ENCODE data around the gene STAC2.

The STAC2 gene

DNA sequence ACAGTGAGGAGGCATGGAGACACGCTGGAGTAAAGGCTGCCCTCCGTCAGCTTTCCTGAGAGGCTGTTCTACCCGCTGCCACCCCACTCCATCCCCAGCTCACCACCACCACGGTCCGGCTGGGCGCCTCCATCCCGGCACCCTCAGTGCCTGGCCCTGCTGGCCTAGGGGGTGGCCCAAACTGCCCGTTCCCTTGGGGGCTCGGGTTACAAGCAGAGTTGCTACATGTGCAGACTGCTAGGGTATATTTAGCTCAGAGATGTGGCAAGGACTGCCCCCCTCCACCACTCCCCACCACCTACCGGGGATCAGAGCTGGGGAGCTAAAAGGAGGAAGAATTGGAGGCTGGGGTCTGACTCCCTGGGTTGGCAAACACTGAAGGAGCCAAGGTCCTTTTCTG, 32.4 kb downstream of the STAC2 start:
- Mint-ChIP-seq H3K4me1 (ENCODE audit: low read depth) (peaks cover 22% of the 10 kb centered on the region), H3K9me3 (ENCODE audit: low read depth) (no peaks in the 10 kb centered on the region), H3K4me3 (no peak overlapping the region), H3K36me3 (no peaks in the 10 kb centered on the region), H3K27ac (no peak overlapping the region), H3K27me3 (no peaks in the 10 kb centered on the region)

GRCh38 chr17:39192901-39193300, 32.8 kb downstream of the STAC2 start:
- Mint-ChIP-seq H3K36me3 (no peaks in the 10 kb centered on the region), H3K27ac (no peak overlapping the region), H3K27me3 (no peaks in the 10 kb centered on the region), H3K4me3 (no peak overlapping the region), H3K9me3 (ENCODE audit: low read depth) (no peaks in the 10 kb centered on the region), H3K4me1 (ENCODE audit: low read depth) (peaks cover 19% of the 10 kb centered on the region)

GRCh38 chr17:39191750-39192510, 33.8 kb downstream of the STAC2 start:
- H3K27me3 Mint-ChIP-seq: no peaks in the 10 kb centered on the region
- no peaks in the 10 kb centered on the region for H3K9me3 Mint-ChIP-seq (ENCODE audit: low read depth)
- no peak overlapping the region for H3K27ac Mint-ChIP-seq
- peaks cover 18% of the 10 kb centered on the region for H3K4me1 Mint-ChIP-seq (ENCODE audit: low read depth)
- H3K36me3 Mint-ChIP-seq: no peaks in the 10 kb centered on the region
- H3K4me3 Mint-ChIP-seq: no peak overlapping the region

DNA sequence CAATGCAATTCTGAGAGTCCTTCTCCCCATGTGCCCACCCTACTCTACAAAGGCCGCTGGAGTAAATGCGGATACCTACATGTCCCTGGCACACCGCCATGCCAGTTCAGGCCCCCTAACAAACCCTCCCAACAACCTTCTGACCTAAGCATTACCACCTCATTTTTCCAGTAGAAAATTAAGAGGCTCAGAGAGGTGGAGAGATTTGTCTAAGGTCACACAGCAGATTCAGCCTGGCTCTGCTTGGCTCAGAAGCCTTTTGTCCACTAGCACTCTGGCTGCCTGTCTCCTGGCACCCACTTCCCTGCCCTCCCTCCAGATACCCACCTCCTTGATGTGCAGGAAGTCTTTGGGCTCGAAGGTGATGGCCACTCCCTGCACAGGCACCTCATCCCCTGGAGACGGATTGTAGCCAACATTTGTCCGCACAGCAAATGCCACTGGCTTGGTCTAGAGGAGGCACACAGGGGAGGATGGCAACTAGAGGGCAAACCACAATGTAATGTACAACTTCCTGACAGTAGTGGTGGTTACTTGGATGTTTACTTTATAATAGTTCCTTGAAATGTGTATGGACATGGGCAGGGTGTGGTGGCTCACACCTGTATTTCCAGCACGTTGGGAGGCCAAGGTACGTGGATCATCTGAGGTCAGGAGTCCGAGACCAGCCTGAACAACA, 38.5 kb downstream of the STAC2 start:
- H3K4me3 Mint-ChIP-seq: no peak overlapping the region
- H3K27me3 Mint-ChIP-seq: no peaks in the 10 kb centered on the region
- peaks cover 1% of the 10 kb centered on the region for H3K4me1 Mint-ChIP-seq (ENCODE audit: low read depth)
- no peaks in the 10 kb centered on the region for H3K9me3 Mint-ChIP-seq (ENCODE audit: low read depth)
- peaks cover 6% of the 10 kb centered on the region for H3K36me3 Mint-ChIP-seq
- no peak overlapping the region for H3K27ac Mint-ChIP-seq

- H3K4me3 Mint-ChIP-seq: no peak overlapping the region
- H3K27me3 Mint-ChIP-seq: no peaks in the 10 kb centered on the region
- H3K4me1 Mint-ChIP-seq (ENCODE audit: low read depth): no peaks in the 10 kb centered on the region
Observed at GRCh38 chr17:39186481-39187002, 39.2 kb downstream of the STAC2 start.

GRCh38 chr17:39183720-39184119, 42.0 kb downstream of the STAC2 start:
- H3K9me3 Mint-ChIP-seq (ENCODE audit: low read depth): no peaks in the 10 kb centered on the region
- H3K4me3 Mint-ChIP-seq: no peak overlapping the region
- no peak overlapping the region for H3K27ac Mint-ChIP-seq
- no peaks in the 10 kb centered on the region for H3K27me3 Mint-ChIP-seq
- peaks cover 6% of the 10 kb centered on the region for H3K36me3 Mint-ChIP-seq
- no peaks in the 10 kb centered on the region for H3K4me1 Mint-ChIP-seq (ENCODE audit: low read depth)

More at GRCh38 chr17:39186481-39187002, 39.2 kb downstream of the STAC2 start:
- no peaks in the 10 kb centered on the region for H3K9me3 Mint-ChIP-seq (ENCODE audit: low read depth)
- H3K27ac Mint-ChIP-seq: no peak overlapping the region
- peaks cover 6% of the 10 kb centered on the region for H3K36me3 Mint-ChIP-seq

GRCh38 chr17:39183045-39183444, 42.7 kb downstream of the STAC2 start:
- H3K27me3 Mint-ChIP-seq: no peaks in the 10 kb centered on the region
- H3K9me3 Mint-ChIP-seq (ENCODE audit: low read depth): no peaks in the 10 kb centered on the region
- H3K36me3 Mint-ChIP-seq: peaks cover 6% of the 10 kb centered on the region
- no peak overlapping the region for H3K4me3 Mint-ChIP-seq
- H3K27ac Mint-ChIP-seq: no peak overlapping the region
- no peaks in the 10 kb centered on the region for H3K4me1 Mint-ChIP-seq (ENCODE audit: low read depth)

GRCh38 chr17:39181303-39181702, 44.4 kb downstream of the STAC2 start:
- Mint-ChIP-seq H3K27ac (no peak overlapping the region), H3K4me3 (no peak overlapping the region), H3K4me1 (ENCODE audit: low read depth) (no peaks in the 10 kb centered on the region), H3K36me3 (peaks cover 6% of the 10 kb centered on the region), H3K9me3 (ENCODE audit: low read depth) (no peaks in the 10 kb centered on the region), H3K27me3 (no peaks in the 10 kb centered on the region)

- no peaks in the 10 kb centered on the region for H3K9me3 Mint-ChIP-seq (ENCODE audit: low read depth)
- H3K4me3 Mint-ChIP-seq: no peak overlapping the region
- peaks cover 3% of the 10 kb centered on the region for H3K4me1 Mint-ChIP-seq (ENCODE audit: low read depth)
- peaks cover 3% of the 10 kb centered on the region for H3K36me3 Mint-ChIP-seq
- no peak overlapping the region for H3K27ac Mint-ChIP-seq
- no peaks in the 10 kb centered on the region for H3K27me3 Mint-ChIP-seq
Observed at GRCh38 chr17:39178536-39178935, 47.2 kb downstream of the STAC2 start.

DNA sequence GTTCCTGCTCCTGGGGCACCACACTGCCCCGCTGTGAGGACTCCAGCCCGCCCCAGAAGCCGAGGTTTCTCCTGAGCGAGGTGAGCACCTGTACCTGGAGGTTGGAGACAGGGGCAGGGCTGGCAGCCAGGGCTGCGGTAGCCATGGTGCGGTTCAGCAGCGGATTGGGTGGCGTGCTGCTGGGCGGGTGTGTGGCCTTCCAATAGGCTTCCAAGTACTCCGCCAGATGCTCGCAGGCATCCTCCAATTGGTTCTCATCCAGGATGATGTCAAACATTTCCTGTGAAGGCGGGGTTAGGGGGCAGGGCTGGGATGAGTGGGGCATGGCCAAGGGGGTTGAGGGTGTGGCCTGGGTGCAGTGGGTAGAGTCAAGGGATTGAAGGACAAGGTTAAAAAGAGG, 48.5 kb downstream of the STAC2 start:
- Mint-ChIP-seq H3K4me1 (ENCODE audit: low read depth) (peaks cover 11% of the 10 kb centered on the region), H3K4me3 (no peak overlapping the region), H3K27ac (no peak overlapping the region), H3K9me3 (ENCODE audit: low read depth) (no peaks in the 10 kb centered on the region), H3K36me3 (no peaks in the 10 kb centered on the region), H3K27me3 (no peaks in the 10 kb centered on the region)

DNA sequence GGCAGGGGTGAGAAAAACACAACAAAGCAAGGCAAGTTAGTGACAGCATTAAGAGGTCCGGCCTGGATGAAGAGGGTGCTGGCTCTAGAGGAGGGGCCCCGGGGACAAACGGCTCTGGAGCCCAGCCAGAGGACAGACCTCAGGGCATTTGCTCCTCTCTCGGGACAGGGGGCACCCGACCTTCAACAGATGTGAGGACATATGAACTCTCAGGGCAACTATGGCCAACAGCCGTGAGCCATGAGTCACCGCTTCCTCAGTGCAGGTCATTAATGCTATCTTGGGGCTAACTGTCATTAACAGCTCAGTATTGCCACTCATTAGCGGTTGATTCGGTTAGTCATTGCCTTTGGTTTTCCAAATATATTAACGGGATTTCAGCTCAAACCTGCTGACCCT, 50.1 kb downstream of the STAC2 start:
- Mint-ChIP-seq H3K27me3 (no peaks in the 10 kb centered on the region), H3K27ac (no peak overlapping the region), H3K9me3 (ENCODE audit: low read depth) (no peaks in the 10 kb centered on the region), H3K4me1 (ENCODE audit: low read depth) (peaks cover 11% of the 10 kb centered on the region), H3K4me3 (no peak overlapping the region), H3K36me3 (no peaks in the 10 kb centered on the region)

DNA sequence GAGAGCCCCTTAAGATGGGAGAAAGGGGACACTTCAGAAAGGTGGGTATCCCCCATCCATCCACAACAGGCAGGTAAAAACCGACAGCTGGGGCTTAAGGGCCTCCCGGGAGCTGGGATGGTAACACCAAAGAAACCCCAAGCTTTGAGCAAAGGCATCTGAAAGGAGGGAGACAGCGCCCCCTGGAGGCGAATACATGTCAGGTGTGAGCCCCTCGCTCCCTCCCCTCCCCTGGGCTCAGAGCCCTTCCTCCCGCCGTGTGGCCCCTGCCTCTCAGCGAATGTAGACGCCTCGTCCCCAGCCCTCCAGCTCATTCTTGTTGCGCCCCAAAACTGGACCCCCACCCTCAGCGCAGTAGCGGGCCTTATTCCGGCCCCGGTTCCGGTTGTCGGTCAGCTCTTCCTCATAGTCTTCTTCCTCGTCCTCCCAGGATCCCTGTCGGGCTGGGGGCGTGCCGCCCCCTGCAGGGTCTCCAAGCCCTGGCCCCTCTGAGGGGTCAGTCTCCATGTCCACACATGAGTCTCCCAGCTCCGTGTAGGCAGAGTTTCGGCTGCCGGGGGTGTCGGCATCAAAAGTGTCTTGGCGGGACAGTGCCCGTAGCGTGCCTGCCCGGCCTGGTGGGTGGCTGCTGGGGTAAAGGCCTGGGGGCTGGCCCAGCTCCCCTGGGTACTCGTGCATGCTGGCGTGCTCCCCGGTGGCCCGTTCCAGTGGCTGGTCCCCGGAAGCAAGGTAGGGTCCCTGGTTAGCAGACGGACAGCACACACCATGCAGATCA, 50.6 kb downstream of the STAC2 start:
- H3K27ac Mint-ChIP-seq: no peak overlapping the region

DNA sequence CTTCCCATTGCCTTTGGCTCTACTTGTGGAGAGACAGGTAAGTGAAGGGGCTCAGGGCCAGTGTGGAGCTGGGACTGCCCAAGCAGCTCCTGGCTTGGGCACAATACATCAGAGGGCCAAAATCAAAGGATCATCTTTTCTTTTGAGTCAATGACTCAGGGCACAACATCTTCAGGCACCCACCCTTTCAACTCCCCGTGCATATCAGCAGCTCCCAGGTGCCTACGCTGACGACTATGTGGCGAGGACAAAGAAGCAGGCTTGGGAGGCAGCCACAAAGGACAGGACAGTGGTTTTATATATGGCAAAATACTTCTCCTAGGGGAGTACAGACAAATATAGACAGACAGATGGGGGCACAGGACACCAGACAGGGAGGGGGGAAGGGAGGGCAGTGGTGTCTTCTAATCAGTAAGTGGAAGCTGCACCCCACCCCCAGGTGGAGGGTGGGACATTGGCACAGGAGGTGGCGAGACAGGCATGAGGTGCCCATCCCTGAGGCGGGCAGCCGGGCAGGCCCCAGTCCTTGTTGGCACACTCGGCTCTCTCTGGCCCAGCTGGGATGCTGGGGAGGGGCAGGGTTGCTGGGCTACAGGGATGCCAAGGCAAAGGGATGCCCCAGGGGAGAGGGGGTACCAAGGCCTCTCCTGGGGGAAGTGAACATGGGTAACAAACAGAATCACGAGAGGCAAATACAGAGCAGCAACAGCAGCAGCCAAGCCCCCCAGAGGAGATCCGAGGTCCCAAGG, 52.0 kb downstream of the STAC2 start:
- Mint-ChIP-seq H3K4me3 (no peak overlapping the region), H3K4me1 (ENCODE audit: low read depth) (peaks cover 11% of the 10 kb centered on the region), H3K27me3 (no peaks in the 10 kb centered on the region), H3K9me3 (ENCODE audit: low read depth) (no peaks in the 10 kb centered on the region), H3K27ac (no peak overlapping the region), H3K36me3 (no peaks in the 10 kb centered on the region)

More for the DNA sequence above, 50.6 kb downstream of the STAC2 start:
- no peaks in the 10 kb centered on the region for H3K9me3 Mint-ChIP-seq (ENCODE audit: low read depth)
- peaks cover 11% of the 10 kb centered on the region for H3K4me1 Mint-ChIP-seq (ENCODE audit: low read depth)
- no peak overlapping the region for H3K4me3 Mint-ChIP-seq
- no peaks in the 10 kb centered on the region for H3K36me3 Mint-ChIP-seq
- no peaks in the 10 kb centered on the region for H3K27me3 Mint-ChIP-seq

DNA sequence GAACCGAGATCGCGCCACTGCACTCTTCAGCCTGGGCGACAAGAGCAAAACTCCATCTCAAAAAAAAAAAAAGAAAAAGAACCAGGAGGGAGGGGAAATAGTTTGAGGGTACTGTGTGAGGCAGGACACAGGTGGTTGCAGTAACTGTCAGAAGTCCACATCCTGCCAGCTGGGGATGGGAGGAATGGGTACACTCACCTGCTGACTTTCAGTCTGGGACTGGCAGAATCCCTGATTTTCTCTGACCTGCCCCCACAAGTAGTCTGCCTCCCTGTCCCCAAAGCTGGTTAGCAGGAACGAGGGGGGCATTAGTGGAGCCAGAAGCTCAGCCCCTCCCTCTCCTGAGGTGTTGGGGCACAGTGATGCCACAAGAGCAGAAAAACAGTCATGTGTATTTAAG, 52.7 kb downstream of the STAC2 start:
- H3K4me3 Mint-ChIP-seq: no peak overlapping the region
- peaks cover 11% of the 10 kb centered on the region for H3K4me1 Mint-ChIP-seq (ENCODE audit: low read depth)
- no peak overlapping the region for H3K27ac Mint-ChIP-seq
- no peaks in the 10 kb centered on the region for H3K36me3 Mint-ChIP-seq
- no peaks in the 10 kb centered on the region for H3K9me3 Mint-ChIP-seq (ENCODE audit: low read depth)
- H3K27me3 Mint-ChIP-seq: no peaks in the 10 kb centered on the region
